CD14-positive monocyte (primary cell): ENCODE results near the gene CCDC110. TPM values are rescaled to one million over a fixed set of nuclear protein-coding genes. Genes with fewer than 3 reads are reported as not detected.

ENCODE experiments used
- DNase-seq, 3 donors: peaks; one replicate each; pipeline ENCODE4 v3.0.0-alpha.2; 2011 to 2022
- H2AFZ ChIP-seq: 2 replicates; pipeline ENCODE4 v1.6.0; 2012; ENCODE audit warnings: mild to moderate bottlenecking, low read depth, low read length, inconsistent platforms; ENCODE audit not compliant: insufficient read depth, poor library complexity, severe bottlenecking
- H3K27ac ChIP-seq, 2 donors: 1 replicate in 1 of 2; 2 replicates in 1 of 2; pipeline ENCODE4 v1.5.1; 2012 to 2013; ENCODE audit warnings: low read length in 2 of 2, control low read depth in 1 of 2, inconsistent platforms in 1 of 2, low read depth in 1 of 2, mild to moderate bottlenecking in 1 of 2
- H3K27me3 ChIP-seq, 2 donors: one replicate each; pipeline versions ENCODE4 v1.6.0 to v1.6.1; 2011 to 2013; ENCODE audit warnings: low read length in 2 of 2; ENCODE audit not compliant: control insufficient read depth in 2 of 2, insufficient read depth in 2 of 2
- H3K36me3 ChIP-seq, 2 donors: replicated peaks in 1 of 2; 1 replicate in 1 of 2; 2 replicates in 1 of 2; pipeline versions ENCODE4 v1.5.1 to v1.6.1; 2012 to 2013; ENCODE audit warnings: low read length in 2 of 2, control low read depth in 1 of 2, inconsistent platforms in 1 of 2, mild to moderate bottlenecking in 1 of 2; ENCODE audit not compliant: insufficient read depth in 2 of 2, control insufficient read depth in 1 of 2
- H3K4me1 ChIP-seq, 2 donors: 1 replicate in 1 of 2; 2 replicates in 1 of 2; pipeline versions ENCODE4 v1.5.1 to v1.6.1; 2012 to 2013; ENCODE audit warnings: low read length in 2 of 2, control low read depth in 1 of 2, inconsistent platforms in 1 of 2, mild to moderate bottlenecking in 1 of 2, moderate library complexity in 1 of 2; ENCODE audit not compliant: insufficient read depth in 2 of 2, control insufficient read depth in 1 of 2
- H3K4me2 ChIP-seq: replicated peaks from 2 replicates; pipeline ENCODE3; 2012; ENCODE audit warnings: low read length, moderate library complexity, mild to moderate bottlenecking; ENCODE audit not compliant: poor library complexity, severe bottlenecking; ENCODE audit errors: extremely low read depth
- H3K4me3 ChIP-seq, 3 experiments: fragments of 200-600 bp in 1 of 3; sonication (generic) in 1 of 3; replicated peaks in 1 of 3; 1 replicate in 2 of 3; 2 replicates in 1 of 3; pipeline ENCODE4 v1.5.1; 2011 to 2013; ENCODE audit warnings: low read length in 3 of 3, mild to moderate bottlenecking in 3 of 3, control low read depth in 2 of 3, low read depth in 2 of 3, inconsistent platforms in 1 of 3, moderate library complexity in 1 of 3
- H3K79me2 ChIP-seq: 2 replicates; pipeline ENCODE4 v1.6.0; 2012; ENCODE audit warnings: mild to moderate bottlenecking, control low read depth, inconsistent platforms, low read length, moderate library complexity; ENCODE audit not compliant: insufficient read depth
- H3K9ac ChIP-seq: 2 replicates; pipeline ENCODE4 v1.6.0; 2017; ENCODE audit warnings: low read length, mild to moderate bottlenecking; ENCODE audit not compliant: insufficient read depth, poor library complexity, severe bottlenecking
- H3K9me3 ChIP-seq, 2 donors: replicated peaks in 1 of 2; 1 replicate in 1 of 2; 2 replicates in 1 of 2; pipeline versions ENCODE4 v1.5.1 to v1.6.1; 2012 to 2013; ENCODE audit warnings: low read length in 2 of 2, control low read depth in 1 of 2; ENCODE audit not compliant: control insufficient read depth in 1 of 2, insufficient read depth in 1 of 2
- H4K20me1 ChIP-seq: 2 replicates; pipeline ENCODE4 v1.6.0; 2012; ENCODE audit warnings: mild to moderate bottlenecking, low read length, control low read depth, moderate library complexity; ENCODE audit not compliant: insufficient read depth
- H3K27ac Mint-ChIP-seq, 7 donors: one replicate each; pipeline ENCODE4 v1.8.0; 2020; ENCODE audit warnings: mild to moderate bottlenecking in 7 of 7, mixed read lengths in 7 of 7, moderate library complexity in 6 of 7, inconsistent platforms in 2 of 7
- H3K27me3 Mint-ChIP-seq, 3 donors: one replicate each; pipeline ENCODE4 v1.8.0; 2021 to 2022; ENCODE audit warnings: low read depth in 3 of 3, mild to moderate bottlenecking in 3 of 3, mixed read lengths in 3 of 3, moderate library complexity in 3 of 3, inconsistent platforms in 1 of 3
- H3K36me3 Mint-ChIP-seq, 2 donors: one replicate each; pipeline ENCODE4 v1.8.0; 2020; ENCODE audit warnings: mixed read lengths in 2 of 2, inconsistent platforms in 1 of 2, mild to moderate bottlenecking in 1 of 2
- H3K4me1 Mint-ChIP-seq: one replicate; pipeline ENCODE4 v1.8.0; 2020; ENCODE audit warnings: mild to moderate bottlenecking, mixed read lengths
- H3K4me3 Mint-ChIP-seq, 2 donors: one replicate each; pipeline ENCODE4 v1.8.0; 2020; ENCODE audit warnings: mild to moderate bottlenecking in 2 of 2, mixed read lengths in 2 of 2, moderate library complexity in 1 of 2
- H3K9me3 Mint-ChIP-seq, 7 donors: one replicate each; pipeline ENCODE4 v1.8.0; 2020 to 2022; ENCODE audit warnings: mixed read lengths in 7 of 7, mild to moderate bottlenecking in 6 of 7, moderate library complexity in 6 of 7, inconsistent platforms in 2 of 7
- CTCF ChIP-seq: fragments of 200-600 bp; IDR thresholded peaks from one replicate; pipeline ENCODE4 v1.8.0; 2022; ENCODE audit warnings: antibody characterized with exemption, mild to moderate bottlenecking
- WGBS: methylation state at CpG from one replicate; pipeline ENCODE4 v1.1.5; 2013; ENCODE audit warnings: missing lambda C conversion rate; ENCODE audit not compliant: insufficient coverage; 5-methylcytosine and 5-hydroxymethylcytosine counted together
- intact Hi-C, 2 donors: fragments of 100-400 bp; cut with micrococcal nuclease; formaldehyde crosslinking; loops; one replicate each; pipeline versions ENCODE4 v1.15.0 to v1.15.1; 2023
- polyA plus RNA-seq, 3 donors: library from polyadenylated mRNA; depleted of rRNA in 1 of 3; unstranded in 2 of 3; stranded (reverse) in 1 of 3; fragments of 300-500 nt in 2 of 3; fragments of >200 nt in 1 of 3; fragmentation: Illumina TruSeq in 2 of 3; gene quantifications; 1 replicate in 2 of 3; 2 replicates in 1 of 3; pipeline ENCODE4 v1.2.3, GENCODE V29; 2012 to 2021

The CCDC110 gene
- polyA plus RNA-seq, 3 donors = not detected

GRCh38 chr4:185469580-185470154 is 1.9 kb downstream of the CCDC110 start:
- 82% methylated on average over 3 of the region's 9 CpGs for WGBS
- Histone ChIP-seq H3K27ac (no peak overlapping the region), H3K27me3 (peaks cover 35 to 69% of the 10 kb centered on the region in 2 donors), H3K4me1 (peaks cover 10 to 11% of the 10 kb centered on the region in 2 donors), H3K36me3 (no peaks in the 10 kb centered on the region), H2AFZ (no peak overlapping the region), H3K79me2 (no peaks in the 10 kb centered on the region), H3K9ac (no peak overlapping the region), H3K9me3 (peaks cover 0 to 10% of the 10 kb centered on the region in 2 donors), H3K4me3 (no peak overlapping the region), H3K4me2 (no peak overlapping the region), H4K20me1 (no peaks in the 10 kb centered on the region)
- H3K27me3 Mint-ChIP-seq = peaks cover 56 to 69% (median 61%) of the 10 kb centered on the region in 3 donors
- peaks cover 0 to 24% (median 10%) of the 10 kb centered on the region in 7 donors for H3K9me3 Mint-ChIP-seq
- intact Hi-C loops = no loop called here
- peaks cover 1 to 3% of the 10 kb centered on the region in 2 donors for H3K36me3 Mint-ChIP-seq
- no peak for DNase-seq
- peak overlapping the region in 1 of 2 donors; percentile 54 for H3K4me3 Mint-ChIP-seq
- TF ChIP-seq CTCF = no peak
- H3K27ac Mint-ChIP-seq = peak overlapping the region in 1 of 7 donors; percentile 32
- H3K4me1 Mint-ChIP-seq = peaks cover 10% of the 10 kb centered on the region

DNA sequence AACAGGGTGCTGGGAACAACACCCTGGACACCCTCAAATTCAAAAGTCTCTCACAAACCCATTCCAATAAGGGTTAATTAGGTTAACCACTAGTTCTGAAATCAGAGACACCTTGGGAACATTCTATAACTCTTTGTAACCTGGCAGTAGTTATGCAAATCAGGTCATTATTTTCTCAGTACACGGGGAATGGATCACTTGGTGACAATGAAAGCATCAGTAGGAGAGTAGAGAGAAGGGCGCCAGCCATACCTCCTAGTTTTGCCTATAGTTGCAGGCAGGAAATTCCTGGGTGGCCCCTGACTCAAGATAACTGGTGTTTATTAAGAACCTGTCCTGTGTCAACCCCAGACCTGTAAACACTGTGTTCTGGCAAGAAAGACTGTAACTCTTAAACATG is 2.5 kb downstream of the CCDC110 start:
- WGBS = no CpG with 5 or more reads among the region's 2 CpGs
- Histone ChIP-seq H3K9me3 (peaks cover 0 to 10% of the 10 kb centered on the region in 2 donors), H3K27me3 (peaks cover 38 to 72% of the 10 kb centered on the region in 2 donors), H3K9ac (no peak overlapping the region), H4K20me1 (no peaks in the 10 kb centered on the region), H3K36me3 (no peaks in the 10 kb centered on the region), H3K79me2 (no peaks in the 10 kb centered on the region), H3K4me3 (no peak overlapping the region), H3K4me1 (peaks cover 10 to 11% of the 10 kb centered on the region in 2 donors), H2AFZ (no peak overlapping the region), H3K4me2 (no peak overlapping the region), H3K27ac (no peak overlapping the region)
- Mint-ChIP-seq H3K27me3 (peaks cover 62 to 69% (median 62%) of the 10 kb centered on the region in 3 donors), H3K4me1 (peaks cover 10% of the 10 kb centered on the region), H3K9me3 (peaks cover 0 to 24% (median 10%) of the 10 kb centered on the region in 7 donors), H3K4me3 (peak overlapping the region in 1 of 2 donors; percentile 27), H3K27ac (no peak overlapping the region), H3K36me3 (peaks cover 1 to 3% of the 10 kb centered on the region in 2 donors)
- intact Hi-C loops = no loop called here
- TF ChIP-seq CTCF = no peak
- DNase-seq = no peak
